Osteocyte (in vitro differentiated cells): ENCODE results near the gene XXYLT1. TPM values are rescaled to one million over a fixed set of nuclear protein-coding genes. Genes with fewer than 3 reads are reported as not detected.

Source experiments
- DNase-seq: peaks from one replicate; pipeline ENCODE4 v3.0.0; 2021; ENCODE audit warnings: mixed read lengths; ENCODE audit not compliant: unreplicated experiment; ENCODE audit errors: extremely low spot score
- H3K27ac Mint-ChIP-seq: one replicate; pipeline ENCODE4 v1.8.0; 2021; ENCODE audit warnings: mild to moderate bottlenecking, mixed read lengths; ENCODE audit not compliant: unreplicated experiment
- H3K27me3 Mint-ChIP-seq: one replicate; pipeline ENCODE4 v1.8.0; 2021; ENCODE audit warnings: mixed read lengths; ENCODE audit not compliant: unreplicated experiment
- H3K36me3 Mint-ChIP-seq: one replicate; pipeline ENCODE4 v1.8.0; 2021; ENCODE audit warnings: mixed read lengths; ENCODE audit not compliant: unreplicated experiment
- H3K4me1 Mint-ChIP-seq: one replicate; pipeline ENCODE4 v1.8.0; 2021; ENCODE audit warnings: mixed read lengths; ENCODE audit not compliant: unreplicated experiment
- H3K4me3 Mint-ChIP-seq: one replicate; pipeline ENCODE4 v1.8.0; 2021; ENCODE audit warnings: mild to moderate bottlenecking, moderate library complexity, mixed read lengths; ENCODE audit not compliant: unreplicated experiment
- H3K9me3 Mint-ChIP-seq: one replicate; pipeline ENCODE4 v1.8.0; 2021; ENCODE audit warnings: mixed read lengths; ENCODE audit not compliant: unreplicated experiment
- CTCF ChIP-seq: fragments of 200-600 bp; sonication (generic); IDR thresholded peaks from 2 replicates; pipeline ENCODE4 v1.5.0; 2021; ENCODE audit warnings: antibody characterized with exemption, mild to moderate bottlenecking, moderate library complexity
- total RNA-seq: library from RNA; stranded (reverse); gene quantifications from 2 replicates; pipeline ENCODE4 v1.2.1, GENCODE V29; 2021

The XXYLT1 gene
- total RNA-seq, 1 donor from 2014 or later, result 35.8 TPM

GRCh38 chr3:195170496-195170895, 100.5 kb downstream of the XXYLT1 start:
- no peaks in the 10 kb centered on the region for H3K27me3 Mint-ChIP-seq
- H3K36me3 Mint-ChIP-seq, result peaks cover 6% of the 10 kb centered on the region
- no peak overlapping the region for H3K4me3 Mint-ChIP-seq
- peaks cover 5% of the 10 kb centered on the region for H3K4me1 Mint-ChIP-seq
- H3K27ac Mint-ChIP-seq, result no peak overlapping the region
- no peak for DNase-seq
- no peak for TF ChIP-seq CTCF
- no peaks in the 10 kb centered on the region for H3K9me3 Mint-ChIP-seq

DNA sequence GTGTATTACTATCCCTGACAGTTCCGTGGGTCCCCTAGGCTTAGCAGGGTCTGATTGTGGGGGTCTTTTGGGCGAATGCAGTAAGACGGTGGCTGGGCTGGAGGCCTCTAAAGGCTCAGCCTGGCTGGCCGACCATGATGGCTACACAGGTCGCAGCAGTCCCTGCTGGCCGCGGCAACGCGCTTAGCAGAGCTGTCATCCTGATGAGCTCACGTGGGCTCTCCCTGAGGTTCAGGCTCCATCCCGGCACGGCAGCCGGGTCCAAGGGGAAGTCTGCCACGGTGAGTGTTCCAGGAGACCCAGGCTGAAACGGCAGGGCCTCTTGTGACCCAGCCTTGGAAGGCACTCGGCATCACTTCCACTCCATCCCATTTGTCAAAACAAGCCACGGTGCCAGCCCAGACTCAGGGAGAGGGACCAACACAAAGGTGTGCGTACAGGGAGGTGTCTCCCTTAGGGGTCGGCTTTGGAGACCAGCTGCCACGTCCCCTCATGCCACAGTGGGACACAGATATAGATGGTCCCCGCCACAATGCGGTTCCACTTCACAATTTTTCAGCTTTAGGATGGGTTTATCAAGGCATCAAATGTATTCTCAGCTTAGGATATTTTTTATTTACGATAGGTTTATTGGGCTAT, 101.8 kb downstream of the XXYLT1 start:
- Mint-ChIP-seq H3K27me3 (no peaks in the 10 kb centered on the region), H3K27ac (no peak overlapping the region), H3K36me3 (no peaks in the 10 kb centered on the region), H3K4me1 (peaks cover 5% of the 10 kb centered on the region), H3K4me3 (no peak overlapping the region), H3K9me3 (no peaks in the 10 kb centered on the region)
- no peak for DNase-seq
- no peak for TF ChIP-seq CTCF

- Mint-ChIP-seq H3K27me3 (no peaks in the 10 kb centered on the region), H3K27ac (no peak overlapping the region), H3K9me3 (no peaks in the 10 kb centered on the region), H3K4me1 (peaks cover 5% of the 10 kb centered on the region), H3K4me3 (no peak overlapping the region), H3K36me3 (no peaks in the 10 kb centered on the region)
- DNase-seq, result no peak
- TF ChIP-seq CTCF, result no peak
These were observed 102.8 kb downstream of the XXYLT1 start for GRCh38 chr3:195168009-195168762.

GRCh38 chr3:195165790-195166189, 105.2 kb downstream of the XXYLT1 start:
- TF ChIP-seq CTCF, result no peak
- H3K27ac Mint-ChIP-seq, result no peak overlapping the region
- no peak for DNase-seq
- no peak overlapping the region for H3K4me3 Mint-ChIP-seq
- H3K36me3 Mint-ChIP-seq, result no peaks in the 10 kb centered on the region
- H3K27me3 Mint-ChIP-seq, result no peaks in the 10 kb centered on the region
- H3K4me1 Mint-ChIP-seq, result no peaks in the 10 kb centered on the region
- no peaks in the 10 kb centered on the region for H3K9me3 Mint-ChIP-seq

GRCh38 chr3:195165265-195165609, 105.7 kb downstream of the XXYLT1 start:
- Mint-ChIP-seq H3K27ac (no peak overlapping the region), H3K9me3 (no peaks in the 10 kb centered on the region), H3K4me3 (no peak overlapping the region), H3K36me3 (no peaks in the 10 kb centered on the region), H3K27me3 (no peaks in the 10 kb centered on the region), H3K4me1 (peaks cover 4% of the 10 kb centered on the region)
- no peak for DNase-seq
- no peak for TF ChIP-seq CTCF
